GM19395 (cell line): ENCODE data around the gene CHST11.

Experiments
- ATAC-seq: cut with Tn5 transposase; IDR thresholded peaks from one replicate; pipeline ENCODE4 v1.9.1; 2021; ENCODE audit warnings: mild to moderate bottlenecking, moderate library complexity; ENCODE audit not compliant: unreplicated experiment

Gene CHST11

DNA sequence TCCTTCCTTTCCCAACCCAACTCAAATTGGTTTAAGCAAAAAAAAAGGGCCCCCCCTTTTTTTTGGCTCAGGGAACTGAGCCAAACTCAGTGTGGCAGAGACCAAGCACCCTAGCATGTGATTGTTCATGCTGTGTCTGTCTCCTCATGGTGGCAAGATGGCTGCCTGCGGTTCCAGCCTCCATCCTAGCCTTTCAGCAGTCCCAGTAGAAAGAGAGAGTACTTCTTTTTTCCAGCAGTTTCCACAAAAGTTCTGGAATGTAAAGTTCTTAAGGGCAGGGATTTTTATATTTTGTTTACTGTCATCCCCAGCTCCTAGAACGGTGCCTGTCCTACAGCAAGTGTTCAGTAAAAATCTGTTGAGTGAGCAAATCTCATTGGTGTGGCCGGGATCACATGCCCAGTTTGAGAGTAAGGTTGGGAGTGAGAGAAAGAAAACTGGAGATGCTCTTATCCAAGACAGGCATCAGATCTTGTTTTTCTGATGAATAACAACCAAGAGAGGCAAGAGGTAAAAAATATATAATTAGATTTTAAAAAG, 22.4 kb downstream of the CHST11 start:
- no peak for ATAC-seq

DNA sequence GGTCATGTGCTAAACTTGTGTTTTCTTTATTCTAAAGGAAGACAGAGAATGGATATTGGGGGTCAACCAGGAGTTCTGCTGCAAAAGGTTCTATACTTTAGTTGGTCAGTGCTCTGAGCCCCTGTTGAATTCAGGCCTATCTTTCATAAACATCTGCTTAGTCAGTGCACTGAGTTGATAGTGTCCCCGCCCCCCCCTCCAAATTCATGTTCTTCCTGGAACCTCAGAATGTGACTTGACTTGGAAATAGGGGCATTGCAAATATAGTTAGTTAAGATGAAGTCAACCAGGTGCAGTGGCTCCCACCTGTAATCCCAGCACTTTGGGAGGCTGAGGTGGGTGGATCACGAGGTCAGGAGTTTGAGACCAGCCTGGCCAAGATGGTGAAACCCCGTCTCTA, 23.3 kb downstream of the CHST11 start:
- no peak for ATAC-seq

DNA sequence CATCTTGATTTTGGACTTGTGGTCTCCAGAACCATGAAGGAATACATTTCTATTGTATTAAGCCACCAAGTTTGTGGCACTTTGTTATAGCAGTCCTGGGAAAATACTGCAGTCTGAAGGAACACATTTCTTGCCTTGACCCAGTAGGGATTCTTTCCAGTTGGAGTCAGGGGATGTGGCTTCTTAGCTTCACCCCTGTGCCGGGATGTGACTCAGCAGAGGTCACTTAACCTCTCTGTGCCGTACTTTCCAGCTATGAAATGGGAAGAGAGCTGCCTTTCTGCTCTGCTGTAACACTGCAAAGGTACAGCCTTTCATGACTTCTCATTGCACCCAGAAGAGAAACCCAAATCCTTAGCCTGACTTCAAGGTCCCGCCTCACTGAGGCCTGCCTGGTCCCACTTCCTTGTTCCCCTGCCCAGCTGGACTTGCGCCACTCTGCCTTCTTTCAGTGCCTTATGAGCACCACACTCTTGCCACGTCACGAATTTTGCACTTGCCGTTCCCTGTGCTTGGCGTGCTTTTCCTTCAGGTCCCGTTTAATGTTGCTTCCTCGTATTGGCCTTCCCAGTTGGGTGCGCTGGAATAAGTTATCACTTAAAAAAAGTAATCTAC, 24.2 kb downstream of the CHST11 start:
- no peak for ATAC-seq

DNA sequence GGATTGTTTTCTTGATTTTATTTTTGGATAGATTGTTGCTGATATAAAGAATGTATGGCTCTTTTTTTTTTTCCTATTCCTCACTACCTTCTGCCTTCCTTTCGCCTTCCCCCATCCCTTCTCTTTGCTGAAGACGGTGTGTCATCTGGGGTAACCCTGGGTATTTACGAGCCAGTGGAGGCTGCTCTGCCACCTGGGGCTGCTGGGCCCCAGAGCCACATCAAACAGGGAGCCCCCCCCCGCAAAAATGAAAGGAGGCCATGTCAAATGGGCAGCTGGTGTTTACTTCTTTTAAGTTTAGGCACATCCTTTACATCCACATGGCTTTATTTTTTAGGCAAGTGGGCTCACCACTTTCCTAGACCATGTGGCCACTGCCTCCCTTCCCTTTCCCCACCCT, 25.4 kb downstream of the CHST11 start:
- no peak for ATAC-seq

DNA sequence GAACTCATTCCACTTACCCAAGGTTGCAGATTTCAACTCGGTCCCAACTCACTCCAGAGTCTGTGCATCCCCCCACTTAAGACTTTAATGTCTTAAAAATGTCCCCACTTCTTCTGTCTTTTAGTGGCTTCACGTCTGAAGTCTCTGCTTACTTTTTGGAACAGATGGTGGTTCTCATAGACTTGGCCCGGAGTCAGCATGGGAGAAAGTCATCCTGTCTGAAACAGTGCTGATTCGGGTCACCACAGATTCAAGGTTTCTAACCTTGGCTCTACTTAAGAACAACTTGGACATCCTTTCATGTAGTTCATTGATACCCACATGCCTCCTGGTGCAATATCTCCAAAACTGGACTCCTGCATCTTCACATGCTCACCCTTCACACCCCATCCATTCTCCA, 26.0 kb downstream of the CHST11 start:
- no peak for ATAC-seq

DNA sequence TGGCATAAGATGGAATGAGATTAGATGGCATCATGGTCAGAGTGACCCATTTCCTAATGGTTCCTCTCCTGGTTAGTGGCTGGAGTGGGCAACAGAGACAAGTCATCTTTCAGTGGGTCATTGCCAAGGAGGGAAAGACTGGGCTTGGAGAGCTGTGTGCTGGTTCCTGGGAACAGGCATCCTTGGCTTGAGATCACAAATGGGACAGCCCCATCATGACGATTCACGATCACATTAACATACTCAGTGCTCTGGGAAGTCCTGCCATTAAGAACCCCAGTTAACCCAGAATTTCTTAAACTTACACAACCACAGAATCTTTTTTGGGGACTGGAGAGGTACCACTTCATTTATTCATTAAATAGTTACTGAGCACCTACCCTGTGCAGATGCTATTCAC, 27.3 kb downstream of the CHST11 start:
- no peak for ATAC-seq

DNA sequence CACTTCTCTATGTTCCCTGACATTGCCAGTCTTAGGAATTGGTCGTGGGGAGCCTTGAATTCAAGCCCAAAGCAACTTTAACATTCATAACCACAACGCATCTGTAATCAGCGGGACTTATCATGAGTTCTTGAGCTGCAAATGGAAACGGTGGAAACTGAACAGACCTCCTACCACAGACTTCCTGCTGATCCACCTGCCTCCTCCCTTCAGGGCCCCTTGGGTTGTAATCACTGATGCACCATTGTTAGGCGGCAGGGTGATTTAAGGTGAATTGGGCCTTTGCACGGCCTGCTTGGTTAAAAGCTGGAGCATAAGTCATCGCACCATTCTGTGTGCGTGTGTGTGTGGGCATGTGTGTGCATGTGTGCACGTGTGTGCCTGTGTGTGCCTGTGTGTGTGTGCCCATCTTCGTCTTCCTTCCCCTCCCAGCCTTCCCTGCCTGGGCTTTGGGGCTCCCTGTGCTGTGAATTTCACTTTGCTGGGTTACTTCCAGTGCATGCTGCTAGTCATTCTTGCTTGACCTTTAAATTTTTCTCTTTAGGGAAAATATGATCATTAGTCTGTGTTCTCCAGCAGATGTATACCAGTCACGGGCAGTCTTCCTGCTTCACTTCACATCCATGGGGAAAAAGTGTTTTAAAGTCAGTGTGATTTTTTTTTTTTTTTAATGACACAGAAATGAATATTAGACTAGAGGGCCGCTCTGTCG, 29.1 kb downstream of the CHST11 start:
- ATAC-seq, result peak; percentile 45

DNA sequence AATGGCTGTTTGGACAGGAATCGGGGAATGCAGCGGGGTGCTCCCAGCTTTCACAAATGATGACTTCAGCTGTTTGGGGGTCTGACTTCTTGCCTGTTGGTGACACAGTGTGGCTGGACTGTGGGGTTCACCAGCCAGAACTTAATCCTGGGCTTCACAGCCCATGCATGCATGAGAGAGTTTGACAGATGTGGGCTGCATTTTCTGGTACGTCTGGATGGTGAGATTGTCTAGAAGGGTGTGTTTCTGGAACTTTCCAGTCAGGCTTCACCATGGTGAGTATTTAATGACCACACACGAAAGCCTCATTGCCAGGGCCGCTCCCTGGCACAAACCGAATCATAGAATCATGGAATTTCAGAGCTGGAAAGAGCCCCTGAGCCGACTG, 29.6 kb downstream of the CHST11 start:
- no peak for ATAC-seq

DNA sequence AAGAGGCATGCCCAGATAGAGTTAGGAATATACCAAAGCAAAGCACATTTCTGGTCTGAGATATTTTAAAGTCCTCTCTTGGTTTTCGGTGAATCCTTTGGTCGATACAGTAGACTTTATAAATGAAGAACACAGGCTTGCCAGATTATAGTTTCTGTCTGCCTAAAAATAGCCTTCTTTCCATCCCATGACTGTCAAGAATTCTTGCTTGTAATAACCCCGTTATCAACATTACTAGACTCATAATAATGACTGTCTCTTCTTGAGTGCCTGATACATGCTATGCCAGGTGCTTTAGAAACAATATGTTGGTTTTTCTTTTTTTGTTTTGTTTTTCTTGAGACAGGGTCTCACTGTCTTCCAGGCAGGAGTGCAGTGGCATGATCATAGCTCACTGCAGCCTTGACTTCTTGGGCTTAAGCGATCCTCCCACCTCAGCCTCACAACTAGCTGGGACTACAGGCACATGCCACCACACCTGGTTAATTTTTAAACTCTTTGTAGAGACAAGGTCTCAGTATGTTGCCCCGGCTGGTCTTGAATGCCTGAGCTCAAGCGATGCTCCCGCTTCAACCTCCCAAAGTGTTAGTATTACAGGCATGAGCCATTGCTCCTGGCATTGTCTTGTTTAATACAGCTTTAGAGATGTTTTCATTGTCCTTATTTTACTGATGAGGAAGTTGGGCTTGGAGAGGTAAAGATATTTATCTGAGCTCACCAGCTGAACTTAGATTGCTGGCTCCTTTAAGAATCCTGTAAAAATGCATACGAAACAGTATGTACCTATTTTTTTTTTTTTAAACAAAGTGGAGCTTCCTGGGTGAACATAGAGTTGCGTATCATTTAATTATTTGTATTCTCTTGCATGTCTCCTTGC, 30.4 kb downstream of the CHST11 start:
- ATAC-seq, result peak; percentile 46

DNA sequence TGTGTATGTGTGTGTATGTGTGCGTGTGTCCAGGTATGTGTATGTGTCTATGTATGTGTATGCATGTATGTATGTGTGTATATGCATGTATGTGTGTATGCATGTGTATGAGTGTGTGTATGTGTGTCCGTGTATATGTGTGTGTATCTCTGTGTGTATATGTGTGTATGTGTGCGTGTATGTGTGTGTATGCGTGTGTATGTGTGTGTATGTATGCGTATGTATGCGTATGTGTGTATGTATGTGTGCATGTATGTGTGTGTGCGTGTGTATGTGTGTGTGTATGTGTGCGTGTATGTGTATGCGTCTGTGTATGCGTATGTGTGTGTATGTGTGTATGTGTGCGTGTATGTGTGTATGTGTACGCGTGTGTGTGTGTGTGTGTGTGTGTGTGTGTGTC, 31.6 kb downstream of the CHST11 start:
- ATAC-seq, result no peak

DNA sequence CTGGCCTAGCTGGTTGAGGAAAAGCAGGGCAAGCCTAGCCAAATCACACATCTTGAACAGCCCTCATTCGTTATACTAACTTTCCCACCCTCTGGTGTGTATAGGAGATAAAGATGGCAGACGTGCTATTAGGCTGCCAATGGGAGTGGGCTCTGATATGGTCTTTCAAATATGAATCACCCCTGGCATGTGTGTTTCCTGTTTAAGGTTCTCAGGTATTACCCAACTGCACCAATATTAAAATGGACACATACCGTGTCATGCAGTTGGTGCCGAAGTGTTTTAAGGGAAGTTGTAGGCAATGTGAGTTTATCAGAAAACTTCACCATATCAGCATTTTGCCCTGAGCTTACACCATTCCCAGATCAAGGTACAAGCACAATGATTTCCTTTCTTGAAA, 33.4 kb downstream of the CHST11 start:
- ATAC-seq, result no peak

DNA sequence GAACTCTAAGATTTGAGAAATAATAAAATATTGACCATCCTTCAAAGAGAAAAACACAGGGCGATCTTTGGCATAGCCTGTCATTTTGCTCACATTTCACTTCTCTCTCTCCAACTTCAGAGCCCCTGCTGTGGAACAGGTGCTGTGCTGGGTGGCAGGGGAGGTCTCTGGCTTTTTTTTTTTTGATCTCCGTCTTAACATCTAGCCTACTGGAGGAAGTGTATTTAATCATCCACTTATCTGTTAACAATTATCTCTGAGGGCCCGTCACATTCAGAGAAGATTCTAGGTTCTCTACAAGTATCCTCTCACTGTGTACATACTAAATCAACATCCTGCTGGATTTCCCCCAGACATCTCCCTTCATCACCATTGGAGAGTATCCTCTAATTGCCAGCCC, 34.1 kb downstream of the CHST11 start:
- ATAC-seq, result no peak

DNA sequence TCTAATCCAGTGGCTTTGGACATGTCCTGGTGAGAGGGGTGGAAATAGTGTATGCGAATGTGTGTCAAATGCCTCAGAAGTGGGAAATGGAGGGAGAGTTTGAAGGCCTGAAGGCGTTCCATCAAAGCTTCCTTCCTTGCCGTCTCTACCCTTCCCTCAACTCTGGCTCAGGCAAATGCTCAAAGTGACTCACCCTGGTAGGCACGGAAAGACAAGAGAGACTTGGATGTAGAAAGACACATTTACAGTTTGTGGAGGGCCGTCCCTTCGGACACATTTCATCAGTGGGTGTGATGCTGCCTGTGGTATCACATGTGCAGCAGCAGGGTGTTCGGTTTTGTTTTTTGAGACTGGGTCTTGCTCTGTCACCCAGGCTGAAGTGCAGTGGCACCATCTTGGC, 36.7 kb downstream of the CHST11 start:
- ATAC-seq, result no peak

DNA sequence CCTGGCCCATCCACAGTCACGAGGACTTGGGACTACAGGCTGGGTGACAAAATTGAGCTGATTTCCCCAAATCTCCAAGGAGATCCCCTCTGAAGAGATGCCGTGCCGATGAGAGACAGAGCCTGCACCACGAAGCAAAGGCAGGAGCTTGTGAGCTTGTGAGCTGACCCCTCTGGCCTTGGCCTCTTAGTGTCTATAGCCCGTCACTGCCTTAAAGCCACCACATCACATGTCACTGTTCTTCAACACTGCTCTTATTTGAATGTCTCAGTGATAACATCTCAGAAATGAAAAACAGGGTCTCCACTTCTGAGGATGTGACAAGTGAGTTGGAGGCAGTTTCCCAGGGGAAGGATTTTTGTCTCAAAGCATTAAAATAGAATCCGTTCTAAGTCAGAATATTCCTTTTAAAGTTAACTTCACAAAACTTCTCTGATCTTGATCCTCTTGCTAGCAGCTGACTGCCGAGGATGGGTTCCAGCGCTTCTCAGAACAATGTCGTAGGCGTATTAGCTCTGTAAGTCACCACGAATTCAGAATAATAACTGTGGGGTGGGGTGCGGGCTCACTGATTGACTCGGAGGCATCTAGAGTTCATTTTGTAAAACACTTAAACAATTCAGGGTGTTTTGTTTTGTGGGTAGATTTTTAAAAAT, 37.5 kb downstream of the CHST11 start:
- ATAC-seq, result peak; percentile 59

DNA sequence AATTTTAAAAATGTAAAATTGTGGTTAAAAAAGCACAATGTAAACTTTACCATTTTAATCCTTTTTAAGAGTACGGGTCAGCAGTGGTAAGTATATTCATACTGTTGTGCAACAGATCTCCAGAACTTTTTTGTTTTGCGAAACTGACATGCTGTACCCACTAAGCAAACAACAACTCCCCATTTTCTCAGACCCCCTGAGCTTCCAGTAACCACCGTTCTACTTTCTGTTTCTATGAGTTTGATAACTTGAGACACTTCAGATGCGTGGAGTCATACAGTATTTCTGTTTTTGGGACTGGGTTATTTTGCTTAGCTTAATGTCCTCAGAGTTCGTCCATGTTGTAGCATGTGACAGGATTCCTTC, 38.0 kb downstream of the CHST11 start:
- ATAC-seq, result peak; percentile 57

DNA sequence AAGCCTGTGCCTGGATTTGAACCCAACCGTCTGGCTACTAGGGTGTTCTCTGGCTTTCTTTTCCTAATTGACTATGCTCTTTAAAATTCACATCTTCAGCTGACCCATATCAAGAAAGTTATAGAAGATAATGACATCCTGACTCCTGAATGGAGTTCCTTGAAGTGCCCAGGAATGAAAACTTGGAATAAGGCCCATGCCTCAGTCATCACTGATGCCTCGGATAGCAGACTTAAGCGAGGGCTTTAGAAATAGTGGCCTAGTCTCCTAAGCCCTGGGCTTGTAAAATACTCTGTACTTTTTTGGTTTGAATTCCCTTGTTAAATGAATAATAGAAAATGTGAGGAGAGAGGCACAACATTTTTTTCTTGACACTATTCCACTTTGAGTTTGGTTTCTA, 39.0 kb downstream of the CHST11 start:
- no peak for ATAC-seq

DNA sequence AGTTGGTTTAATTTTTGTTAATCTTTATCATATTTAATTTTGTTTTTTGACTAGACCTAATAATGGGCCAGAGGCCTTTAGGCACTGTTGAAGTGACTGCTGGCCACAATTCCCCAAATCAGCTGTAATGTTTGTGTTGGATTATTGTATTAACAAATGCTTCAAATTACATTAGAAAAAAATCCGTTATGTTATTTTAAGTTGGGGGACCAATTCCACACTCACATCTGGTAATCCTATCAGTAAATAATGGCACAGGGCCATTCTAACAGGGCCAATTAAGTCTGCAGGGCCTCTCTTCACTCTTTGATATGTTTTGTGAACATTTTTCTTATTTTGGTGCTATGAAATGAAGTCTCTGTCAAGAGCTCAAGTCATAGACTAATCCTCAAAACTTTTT, 39.6 kb downstream of the CHST11 start:
- ATAC-seq, result no peak

DNA sequence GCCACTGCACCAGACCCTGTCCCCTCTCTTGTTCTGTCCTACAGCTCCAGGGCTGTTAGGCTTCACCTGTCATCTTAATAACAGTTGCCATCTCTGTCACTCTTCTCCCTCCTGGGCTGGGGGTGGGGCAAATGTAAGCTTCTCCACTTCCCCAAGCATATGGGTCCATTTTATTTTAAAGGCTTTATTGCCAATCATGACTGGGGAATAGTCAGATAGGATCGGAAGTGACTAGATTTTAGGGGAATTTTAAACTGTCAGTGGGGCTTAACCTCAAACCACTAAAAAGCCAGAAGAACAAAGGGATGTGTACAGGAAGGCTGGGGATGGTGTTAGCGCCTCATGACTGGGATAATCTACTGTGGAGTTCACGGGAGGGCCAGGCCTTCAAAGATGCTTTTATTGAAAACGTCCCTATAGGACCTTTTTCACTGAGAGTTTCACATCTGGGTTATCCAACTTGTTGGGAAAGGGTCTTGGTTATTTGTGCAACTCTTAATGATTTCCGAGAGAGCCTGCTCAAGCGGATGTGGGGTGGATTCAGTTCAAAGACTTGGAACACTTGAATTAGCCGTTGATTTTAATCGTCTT, 41.6 kb downstream of the CHST11 start:
- ATAC-seq, result no peak

DNA sequence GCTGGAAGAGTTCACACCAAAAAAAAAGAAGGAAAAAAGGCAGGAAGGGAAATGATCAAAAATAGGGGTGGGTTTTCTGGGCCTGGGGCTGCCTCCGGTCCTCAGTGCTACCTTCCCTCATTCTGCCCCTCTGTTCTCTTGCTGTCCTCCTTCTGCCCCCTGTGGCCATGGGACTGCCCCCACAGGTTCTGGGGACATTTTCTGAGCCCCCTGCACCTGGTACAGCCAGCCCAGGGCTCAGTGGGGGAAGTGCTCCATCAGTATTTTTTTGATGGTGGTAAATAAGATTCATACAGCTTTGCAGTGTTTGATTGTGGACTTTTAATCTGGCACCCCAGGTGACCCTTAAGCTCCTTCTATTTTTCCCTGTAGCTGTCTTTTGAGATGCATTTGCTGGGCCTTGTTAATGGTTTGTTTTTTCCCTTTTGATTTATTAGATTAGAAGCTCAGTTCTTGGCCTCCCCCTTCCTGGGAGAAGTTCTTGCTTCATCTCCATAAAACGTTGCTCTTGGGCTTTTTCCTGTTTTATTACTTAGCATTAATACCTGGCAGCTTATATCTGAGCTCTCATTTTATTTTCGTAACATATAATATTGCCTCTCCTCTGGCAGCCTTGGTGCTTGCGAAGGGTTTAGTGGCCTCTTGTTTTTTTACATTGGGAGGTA, 43.1 kb downstream of the CHST11 start:
- no peak for ATAC-seq

DNA sequence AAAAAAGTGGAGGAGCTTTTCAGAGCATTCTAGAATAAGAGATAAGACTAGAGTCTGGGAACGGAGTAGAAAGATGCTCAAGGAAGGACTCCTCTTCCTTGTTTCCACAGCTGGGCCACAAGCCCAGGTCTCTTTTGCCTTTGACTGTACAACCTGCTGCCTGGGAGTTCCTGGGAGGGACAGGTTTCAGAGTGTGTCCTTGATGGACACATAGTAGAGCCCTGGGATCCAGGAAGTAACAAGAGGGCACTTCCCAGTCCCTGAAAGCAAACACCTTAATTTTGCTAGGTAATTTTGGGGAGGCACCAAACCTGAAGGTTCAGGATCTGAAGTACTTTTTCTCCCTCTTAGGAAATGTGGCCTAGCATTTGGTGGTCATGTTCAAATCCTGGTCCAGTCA, 44.4 kb downstream of the CHST11 start:
- ATAC-seq, result no peak
